HEK293 (cell line): ENCODE measurements around the gene ZBTB17.
A peak's percentile ranks its signal among the peaks of the same experiment; 100 is the strongest.

ENCODE experiments used
- CTCF ChIA-PET: fragments of 350-600 bp; formaldehyde crosslinking; extraction: SDS; loops from one replicate; lab custom pipeline; 2021; ENCODE audit warnings: antibody characterized with exemption; lab: Yijun Ruan, JAX
- POLR2A ChIA-PET: fragments of 300-600 bp; formaldehyde crosslinking; extraction: SDS; loops from one replicate; lab custom pipeline; 2020; ENCODE audit warnings: antibody characterized with exemption, inconsistent platforms; lab: Yijun Ruan, JAX
- H3K27ac ChIP-seq: fragments of 200-500 bp; sonication (Bioruptor generic); 2 replicates; pipeline ENCODE4 v1.5.1; 2014; ENCODE audit warnings: low read depth, low read length, control low read depth, inconsistent platforms; ENCODE audit errors: extremely low read depth
- H3K36me3 ChIP-seq, 2 experiments: fragments of 200-500 bp in 1 of 2; sonication (Bioruptor generic) in 1 of 2; 1 replicate in 1 of 2; 2 replicates in 1 of 2; pipeline ENCODE4 v1.5.1; 2014 to 2017; ENCODE audit warnings: inconsistent platforms in 2 of 2, low read length in 2 of 2; ENCODE audit not compliant: control insufficient read depth in 2 of 2, insufficient read depth in 1 of 2
- H3K4me1 ChIP-seq: fragments of 200-500 bp; sonication (Bioruptor generic); 2 replicates; pipeline ENCODE4 v1.5.1; 2014; ENCODE audit warnings: mild to moderate bottlenecking, low read length, inconsistent platforms; ENCODE audit not compliant: control insufficient read depth, insufficient read depth
- H3K4me3 ChIP-seq: 2 replicates; pipeline ENCODE4 v1.5.1; 2011; ENCODE audit warnings: low read depth, mild to moderate bottlenecking, control low read depth, low read length, moderate library complexity
- H3K9me3 ChIP-seq: fragments of 200-500 bp; sonication (Bioruptor generic); 2 replicates; pipeline ENCODE4 v1.5.1; 2014; ENCODE audit warnings: low read depth, low read length, inconsistent platforms; ENCODE audit not compliant: control insufficient read depth, insufficient read depth
- PRDM1 ChIP-seq: fragments of 450-650 bp; formaldehyde crosslinking; IDR thresholded peaks from 2 replicates; pipeline ENCODE4; 2016; ENCODE audit warnings: missing biosample characterization, missing genetic modification characterization
- ZBTB7A ChIP-seq: fragments of 450-650 bp; formaldehyde crosslinking; IDR thresholded peaks from 2 replicates; pipeline ENCODE4 v1.5.1; 2016; ENCODE audit warnings: low read depth, missing biosample characterization, missing genetic modification characterization
- ZBTB8A ChIP-seq: fragments of 450-650 bp; formaldehyde crosslinking; IDR thresholded peaks from 2 replicates; pipeline ENCODE4 v1.5.1; 2016; ENCODE audit warnings: missing biosample characterization, missing genetic modification characterization
- ZEB2 ChIP-seq: fragments of 450-650 bp; formaldehyde crosslinking; IDR thresholded peaks from 2 replicates; pipeline ENCODE4 v1.5.1; 2016; ENCODE audit warnings: missing biosample characterization, missing genetic modification characterization
- ZNF138 ChIP-seq: fragments of 450-650 bp; formaldehyde crosslinking; IDR thresholded peaks from 2 replicates; pipeline ENCODE4 v1.5.1; 2016; ENCODE audit warnings: missing biosample characterization, missing genetic modification characterization, borderline replicate concordance
- ZNF146 ChIP-seq: fragments of 450-650 bp; formaldehyde crosslinking; IDR thresholded peaks from 2 replicates; pipeline ENCODE4 v1.5.1; 2016; ENCODE audit warnings: missing biosample characterization, missing genetic modification characterization
- ZNF16 ChIP-seq: fragments of 450-650 bp; formaldehyde crosslinking; IDR thresholded peaks from 2 replicates; pipeline ENCODE4 v1.5.1; 2016; ENCODE audit warnings: low read depth, missing biosample characterization, missing genetic modification characterization
- ZNF24 ChIP-seq: fragments of 450-650 bp; formaldehyde crosslinking; IDR thresholded peaks from 2 replicates; pipeline ENCODE4 v1.5.1; 2016; ENCODE audit warnings: missing biosample characterization, missing genetic modification characterization
- ZNF266 ChIP-seq: fragments of 450-650 bp; formaldehyde crosslinking; IDR thresholded peaks from 2 replicates; pipeline ENCODE4 v1.5.1; 2016; ENCODE audit warnings: missing biosample characterization, missing genetic modification characterization, low read depth
- ZNF366 ChIP-seq: fragments of 450-650 bp; formaldehyde crosslinking; conservative IDR thresholded peaks from 2 replicates; pipeline ENCODE4 v1.5.1; 2016; ENCODE audit warnings: missing biosample characterization, missing genetic modification characterization
- ZNF394 ChIP-seq: fragments of 450-650 bp; formaldehyde crosslinking; IDR thresholded peaks from 2 replicates; pipeline ENCODE4 v1.5.1; 2016; ENCODE audit warnings: missing biosample characterization, missing genetic modification characterization, mild to moderate bottlenecking, moderate library complexity, borderline replicate concordance
- ZNF530 ChIP-seq: fragments of 450-650 bp; formaldehyde crosslinking; IDR thresholded peaks from 2 replicates; pipeline ENCODE4 v1.5.1; 2016; ENCODE audit warnings: low read depth, missing biosample characterization, missing genetic modification characterization
- ZNF791 ChIP-seq: fragments of 450-650 bp; formaldehyde crosslinking; IDR thresholded peaks from 2 replicates; pipeline ENCODE4 v1.5.1; 2016; ENCODE audit warnings: missing biosample characterization, missing genetic modification characterization
- ZNF837 ChIP-seq: fragments of 450-650 bp; formaldehyde crosslinking; IDR thresholded peaks from 2 replicates; pipeline ENCODE4 v1.5.1; 2016; ENCODE audit warnings: missing biosample characterization, missing genetic modification characterization
- ZXDB ChIP-seq: fragments of 450-650 bp; formaldehyde crosslinking; IDR thresholded peaks from 2 replicates; pipeline ENCODE4 v1.5.1; 2016; ENCODE audit warnings: missing biosample characterization, missing genetic modification characterization
- TF ChIP-seq, protein P1 (sequence below): fragments of 450-650 bp; formaldehyde crosslinking; IDR thresholded peaks from 2 replicates; pipeline ENCODE4 v1.5.1; 2016; ENCODE audit warnings: missing biosample characterization, missing genetic modification characterization, low read depth
- TF ChIP-seq, protein P2 (sequence below): sonication (generic); formaldehyde crosslinking; IDR thresholded peaks from 2 replicates; pipeline ENCODE4 v1.8.1; 2022; ENCODE audit warnings: mild to moderate bottlenecking, moderate library complexity, missing genetic modification reagents
- TF ChIP-seq, protein P3 (sequence below): fragments of 450-650 bp; formaldehyde crosslinking; IDR thresholded peaks from 2 replicates; pipeline ENCODE4 v1.5.1; 2017; ENCODE audit warnings: missing biosample characterization, missing genetic modification characterization
- TF ChIP-seq, protein P4 (sequence below): fragments of 450-650 bp; formaldehyde crosslinking; IDR thresholded peaks from 2 replicates; pipeline ENCODE4 v1.5.1; 2016; ENCODE audit warnings: missing biosample characterization, missing genetic modification characterization
- TF ChIP-seq, protein P5 (sequence below): IDR thresholded peaks from 2 replicates; pipeline ENCODE4 v1.6.1; 2011; ENCODE audit warnings: mild to moderate bottlenecking, low read depth, low read length, borderline replicate concordance
- TF ChIP-seq, protein P6 (sequence below): fragments of 450-650 bp; formaldehyde crosslinking; IDR thresholded peaks from 2 replicates; pipeline ENCODE4 v1.5.1; 2016; ENCODE audit warnings: missing biosample characterization, missing genetic modification characterization

Gene ZBTB17

DNA sequence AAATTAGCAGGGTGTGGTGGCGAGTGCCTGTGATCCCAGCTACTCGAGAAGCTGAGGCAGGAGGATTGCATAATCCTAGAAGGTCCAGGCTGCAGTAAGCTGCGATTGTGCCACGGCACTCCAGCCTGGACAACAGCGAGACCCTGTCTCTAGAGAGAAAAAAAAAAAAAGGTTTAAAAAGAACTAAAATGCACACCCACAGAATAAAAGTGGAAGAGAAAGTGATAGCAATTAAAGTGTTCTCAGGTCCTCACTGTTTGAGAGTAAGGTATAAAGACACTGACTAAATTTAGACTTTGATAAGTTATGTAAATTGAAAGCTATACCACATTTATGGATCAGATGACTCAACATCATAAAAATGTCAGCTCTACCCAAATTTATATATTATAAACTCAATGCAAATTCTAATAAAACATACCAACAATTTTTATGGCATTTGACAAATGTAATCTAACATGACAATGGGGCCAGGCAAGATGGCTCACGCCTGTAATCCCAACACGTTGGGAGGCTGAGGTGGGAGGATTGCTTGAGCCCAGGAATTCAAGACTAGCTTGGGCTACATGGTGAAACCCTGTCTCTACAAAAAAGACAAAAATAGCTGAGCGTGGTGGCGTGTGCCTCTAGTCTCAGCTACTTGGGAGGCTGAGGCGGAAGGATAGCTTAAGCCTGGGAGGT, 11.8 kb downstream of the ZBTB17 start (continued):
- TF ChIP-seq, protein P1, sequence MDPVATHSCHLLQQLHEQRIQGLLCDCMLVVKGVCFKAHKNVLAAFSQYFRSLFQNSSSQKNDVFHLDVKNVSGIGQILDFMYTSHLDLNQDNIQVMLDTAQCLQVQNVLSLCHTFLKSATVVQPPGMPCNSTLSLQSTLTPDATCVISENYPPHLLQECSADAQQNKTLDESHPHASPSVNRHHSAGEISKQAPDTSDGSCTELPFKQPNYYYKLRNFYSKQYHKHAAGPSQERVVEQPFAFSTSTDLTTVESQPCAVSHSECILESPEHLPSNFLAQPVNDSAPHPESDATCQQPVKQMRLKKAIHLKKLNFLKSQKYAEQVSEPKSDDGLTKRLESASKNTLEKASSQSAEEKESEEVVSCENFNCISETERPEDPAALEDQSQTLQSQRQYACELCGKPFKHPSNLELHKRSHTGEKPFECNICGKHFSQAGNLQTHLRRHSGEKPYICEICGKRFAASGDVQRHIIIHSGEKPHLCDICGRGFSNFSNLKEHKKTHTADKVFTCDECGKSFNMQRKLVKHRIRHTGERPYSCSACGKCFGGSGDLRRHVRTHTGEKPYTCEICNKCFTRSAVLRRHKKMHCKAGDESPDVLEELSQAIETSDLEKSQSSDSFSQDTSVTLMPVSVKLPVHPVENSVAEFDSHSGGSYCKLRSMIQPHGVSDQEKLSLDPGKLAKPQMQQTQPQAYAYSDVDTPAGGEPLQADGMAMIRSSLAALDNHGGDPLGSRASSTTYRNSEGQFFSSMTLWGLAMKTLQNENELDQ (tag by site-specific recombination) = no peak
- TF ChIP-seq, protein P2, sequence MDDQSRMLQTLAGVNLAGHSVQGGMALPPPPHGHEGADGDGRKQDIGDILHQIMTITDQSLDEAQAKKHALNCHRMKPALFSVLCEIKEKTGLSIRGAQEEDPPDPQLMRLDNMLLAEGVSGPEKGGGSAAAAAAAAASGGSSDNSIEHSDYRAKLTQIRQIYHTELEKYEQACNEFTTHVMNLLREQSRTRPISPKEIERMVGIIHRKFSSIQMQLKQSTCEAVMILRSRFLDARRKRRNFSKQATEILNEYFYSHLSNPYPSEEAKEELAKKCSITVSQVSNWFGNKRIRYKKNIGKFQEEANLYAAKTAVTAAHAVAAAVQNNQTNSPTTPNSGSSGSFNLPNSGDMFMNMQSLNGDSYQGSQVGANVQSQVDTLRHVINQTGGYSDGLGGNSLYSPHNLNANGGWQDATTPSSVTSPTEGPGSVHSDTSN (CRISPR knock-in tag) = no peak
- no peak for TF ChIP-seq ZNF138 (tag by site-specific recombination)
- no peak for TF ChIP-seq ZNF16 (tag by site-specific recombination)
- TF ChIP-seq, protein P3, sequence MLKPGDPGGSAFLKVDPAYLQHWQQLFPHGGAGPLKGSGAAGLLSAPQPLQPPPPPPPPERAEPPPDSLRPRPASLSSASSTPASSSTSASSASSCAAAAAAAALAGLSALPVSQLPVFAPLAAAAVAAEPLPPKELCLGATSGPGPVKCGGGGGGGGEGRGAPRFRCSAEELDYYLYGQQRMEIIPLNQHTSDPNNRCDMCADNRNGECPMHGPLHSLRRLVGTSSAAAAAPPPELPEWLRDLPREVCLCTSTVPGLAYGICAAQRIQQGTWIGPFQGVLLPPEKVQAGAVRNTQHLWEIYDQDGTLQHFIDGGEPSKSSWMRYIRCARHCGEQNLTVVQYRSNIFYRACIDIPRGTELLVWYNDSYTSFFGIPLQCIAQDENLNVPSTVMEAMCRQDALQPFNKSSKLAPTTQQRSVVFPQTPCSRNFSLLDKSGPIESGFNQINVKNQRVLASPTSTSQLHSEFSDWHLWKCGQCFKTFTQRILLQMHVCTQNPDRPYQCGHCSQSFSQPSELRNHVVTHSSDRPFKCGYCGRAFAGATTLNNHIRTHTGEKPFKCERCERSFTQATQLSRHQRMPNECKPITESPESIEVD (tag by site-specific recombination) = peak; percentile 81
- TF ChIP-seq ZNF530 (tag by site-specific recombination) = no peak
- TF ChIP-seq ZEB2 (tag by site-specific recombination) = peak; percentile 59
- no peak for TF ChIP-seq ZXDB (tag by site-specific recombination)
- TF ChIP-seq ZBTB7A (tag by site-specific recombination) = no peak
- TF ChIP-seq ZNF837 = no peak
- TF ChIP-seq ZBTB8A (tag by site-specific recombination) = 0 out of 2 replicates have a peak, but pooled peaks have one; percentile 43
- TF ChIP-seq ZNF394 (tag by site-specific recombination) = peak; percentile 75
- TF ChIP-seq, protein P4, sequence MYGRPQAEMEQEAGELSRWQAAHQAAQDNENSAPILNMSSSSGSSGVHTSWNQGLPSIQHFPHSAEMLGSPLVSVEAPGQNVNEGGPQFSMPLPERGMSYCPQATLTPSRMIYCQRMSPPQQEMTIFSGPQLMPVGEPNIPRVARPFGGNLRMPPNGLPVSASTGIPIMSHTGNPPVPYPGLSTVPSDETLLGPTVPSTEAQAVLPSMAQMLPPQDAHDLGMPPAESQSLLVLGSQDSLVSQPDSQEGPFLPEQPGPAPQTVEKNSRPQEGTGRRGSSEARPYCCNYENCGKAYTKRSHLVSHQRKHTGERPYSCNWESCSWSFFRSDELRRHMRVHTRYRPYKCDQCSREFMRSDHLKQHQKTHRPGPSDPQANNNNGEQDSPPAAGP (tag by site-specific recombination) = no peak

DNA sequence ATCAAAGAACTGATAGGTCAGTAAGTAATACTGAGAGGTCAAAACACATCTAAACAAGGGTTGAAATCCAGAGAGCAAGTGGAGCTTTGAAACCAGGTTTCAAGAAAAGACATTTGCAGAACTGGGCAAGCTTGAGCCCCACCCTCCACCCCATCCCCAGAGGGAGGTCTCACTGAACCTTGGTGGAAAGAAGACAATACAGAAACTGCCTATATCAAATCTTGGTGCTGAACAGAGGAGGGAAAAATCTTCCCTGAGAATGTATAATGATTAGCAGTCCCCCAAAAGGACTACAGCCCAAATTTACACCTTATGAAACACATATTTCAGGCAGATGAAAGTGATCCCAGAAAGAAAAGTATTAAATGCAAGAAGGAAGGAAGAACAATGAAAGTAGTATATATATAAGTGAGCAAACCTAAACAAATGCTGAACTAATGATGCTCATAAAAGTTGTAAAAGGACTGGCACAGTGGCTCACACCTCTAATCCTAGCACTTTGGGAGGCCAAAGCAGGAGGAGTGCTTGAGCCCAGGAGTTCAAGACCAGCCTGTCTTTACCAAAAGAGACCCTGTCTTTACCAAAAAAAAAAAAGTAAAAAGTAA, 12.4 kb downstream of the ZBTB17 start:
- Histone ChIP-seq H3K4me3 (no peak overlapping the region), H3K27ac (no peak overlapping the region), H3K36me3 (peaks cover 3 to 26% of the 10 kb centered on the region in 2 experiments; a peak in 2 of 3 replicates), H3K4me1 (peaks cover 10% of the 10 kb centered on the region), H3K9me3 (no peaks in the 10 kb centered on the region)
- ChIA-PET CTCF (interaction anchor here (0.6 to 1.2 kb wide), 2 partner anchors 11 to 57 kb away, joined by 3 to 4 read pairs; no protein-coding TSS in a partner anchor), POLR2A (no interaction called here)
- TF ChIP-seq PRDM1 (tag by site-specific recombination) (peak; percentile 73), ZNF366 (tag by site-specific recombination) (0 out of 2 replicates have a peak, but pooled peaks have one; percentile 24), ZNF791 (tag by site-specific recombination) (no peak), ZNF266 (tag by site-specific recombination) (no peak), ZNF146 (no peak), ZNF24 (peak; percentile 72)
- TF ChIP-seq, protein P5, sequence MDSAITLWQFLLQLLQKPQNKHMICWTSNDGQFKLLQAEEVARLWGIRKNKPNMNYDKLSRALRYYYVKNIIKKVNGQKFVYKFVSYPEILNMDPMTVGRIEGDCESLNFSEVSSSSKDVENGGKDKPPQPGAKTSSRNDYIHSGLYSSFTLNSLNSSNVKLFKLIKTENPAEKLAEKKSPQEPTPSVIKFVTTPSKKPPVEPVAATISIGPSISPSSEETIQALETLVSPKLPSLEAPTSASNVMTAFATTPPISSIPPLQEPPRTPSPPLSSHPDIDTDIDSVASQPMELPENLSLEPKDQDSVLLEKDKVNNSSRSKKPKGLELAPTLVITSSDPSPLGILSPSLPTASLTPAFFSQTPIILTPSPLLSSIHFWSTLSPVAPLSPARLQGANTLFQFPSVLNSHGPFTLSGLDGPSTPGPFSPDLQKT = no peak
- TF ChIP-seq, protein P6, sequence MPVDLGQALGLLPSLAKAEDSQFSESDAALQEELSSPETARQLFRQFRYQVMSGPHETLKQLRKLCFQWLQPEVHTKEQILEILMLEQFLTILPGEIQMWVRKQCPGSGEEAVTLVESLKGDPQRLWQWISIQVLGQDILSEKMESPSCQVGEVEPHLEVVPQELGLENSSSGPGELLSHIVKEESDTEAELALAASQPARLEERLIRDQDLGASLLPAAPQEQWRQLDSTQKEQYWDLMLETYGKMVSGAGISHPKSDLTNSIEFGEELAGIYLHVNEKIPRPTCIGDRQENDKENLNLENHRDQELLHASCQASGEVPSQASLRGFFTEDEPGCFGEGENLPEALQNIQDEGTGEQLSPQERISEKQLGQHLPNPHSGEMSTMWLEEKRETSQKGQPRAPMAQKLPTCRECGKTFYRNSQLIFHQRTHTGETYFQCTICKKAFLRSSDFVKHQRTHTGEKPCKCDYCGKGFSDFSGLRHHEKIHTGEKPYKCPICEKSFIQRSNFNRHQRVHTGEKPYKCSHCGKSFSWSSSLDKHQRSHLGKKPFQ (tag by site-specific recombination) = 0 out of 2 replicates have a peak, but pooled peaks have one; percentile 63
